Mesodermal cell (in vitro differentiated cells): ENCODE data around the gene BTF3L4. TPM values are rescaled to one million over a fixed set of nuclear protein-coding genes. Genes with fewer than 3 reads are reported as not detected.
A peak's percentile ranks its signal among the peaks of the same experiment; 100 is the strongest.
"Not testable (repeated sequence)": the region's sequence is repeated elsewhere in the genome, so short reads cannot be mapped to it uniquely, and the experiment has no call there.

ENCODE experiments used
- H3K27ac ChIP-seq: 2 replicates; pipeline ENCODE4 v1.7.0; 2013; ENCODE audit warnings: mild to moderate bottlenecking, low read depth, low read length, moderate library complexity; ENCODE audit not compliant: severe bottlenecking
- H3K36me3 ChIP-seq: 2 replicates; pipeline ENCODE4 v1.7.1; 2013; ENCODE audit warnings: mild to moderate bottlenecking, low read length, moderate library complexity; ENCODE audit not compliant: control insufficient read depth, insufficient read depth
- H3K4me1 ChIP-seq: one replicate; pipeline ENCODE4 v1.7.1; 2013; ENCODE audit warnings: mild to moderate bottlenecking, low read length; ENCODE audit not compliant: insufficient read depth, control insufficient read depth, poor library complexity, severe bottlenecking
- H3K4me3 ChIP-seq: 2 replicates; pipeline ENCODE4 v1.7.0; 2013; ENCODE audit warnings: low read length, control low read depth, mild to moderate bottlenecking; ENCODE audit not compliant: insufficient read depth, poor library complexity, severe bottlenecking; ENCODE audit errors: extremely low read depth
- H3K9me3 ChIP-seq: 2 replicates; pipeline ENCODE4 v1.7.1; 2013; ENCODE audit warnings: mild to moderate bottlenecking, low read length, moderate library complexity; ENCODE audit not compliant: control insufficient read depth
- WGBS, 2 experiments: methylation state at CpG; one replicate each; pipeline ENCODE4 v1.1.5; 2013; ENCODE audit warnings: missing lambda C conversion rate in 2 of 2; ENCODE audit not compliant: insufficient coverage in 2 of 2; 5-methylcytosine and 5-hydroxymethylcytosine counted together
- polyA plus RNA-seq, 2 experiments: library from polyadenylated mRNA; stranded (reverse); fragments of 50-300 nt; gene quantifications; one replicate each; pipeline ENCODE4 v1.2.3, GENCODE V29; 2013

BTF3L4 gene
- 79.4 TPM for polyA plus RNA-seq (2013, experiment 1 of 2)
- 86.4 TPM for polyA plus RNA-seq (2013, experiment 2 of 2)

DNA sequence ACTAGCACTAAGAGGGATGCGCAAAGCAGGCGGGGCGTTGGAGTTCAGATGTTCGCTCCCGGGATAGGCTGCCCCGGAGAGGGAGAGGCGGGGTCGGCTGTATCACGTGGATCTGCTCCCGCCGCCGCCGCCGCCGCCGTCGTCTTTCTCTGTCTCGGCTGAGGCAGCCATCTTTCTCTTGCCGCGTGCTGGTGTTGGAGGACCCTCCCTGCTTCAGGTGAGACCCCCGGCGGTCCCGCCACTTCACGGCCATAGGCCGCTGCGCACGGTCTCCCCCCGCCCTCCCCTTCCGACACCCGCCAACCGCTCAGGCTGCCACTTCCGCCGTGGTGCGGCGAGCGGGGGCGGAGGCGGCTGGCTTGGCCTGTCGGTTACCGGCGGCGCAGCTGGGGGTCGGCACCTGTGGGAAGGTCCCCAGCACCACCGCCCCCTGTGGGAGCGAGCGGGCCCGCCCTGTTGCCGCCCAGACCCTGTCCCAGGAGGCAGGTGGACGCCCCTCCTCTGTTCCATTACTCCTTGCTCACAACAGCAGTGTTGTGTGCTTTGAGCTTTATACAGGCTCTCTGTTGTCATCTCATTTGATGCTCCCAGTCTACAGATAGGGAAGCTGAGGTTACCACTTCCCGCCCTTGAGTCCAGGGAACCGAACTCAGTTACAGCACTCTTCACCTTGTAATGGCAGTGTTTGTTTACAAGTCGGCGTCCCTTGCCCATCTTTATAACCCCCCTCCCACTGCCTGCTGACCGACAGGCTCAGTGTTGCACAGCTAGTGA is at the start of gene BTF3L4:
Gene BTF3L4, plus strand, starts transcription at position 133 of the 774 bp plus-strand sequence. CDS start 3,553 bp downstream, outside the sequence.
- no peaks in the 10 kb centered on the region for H3K9me3 ChIP-seq
- peaks cover 7% of the 10 kb centered on the region for H3K4me1 ChIP-seq
- peaks cover 47% of the 10 kb centered on the region for H3K36me3 ChIP-seq
- 0 to 1% methylated on average over 32 to 38 of the region's 54 CpGs for WGBS, 2 experiments
- H3K4me3 ChIP-seq = peak within 1 kb of the TSS; percentile 93
- H3K27ac ChIP-seq = peak within 1 kb of the TSS; percentile 96

GRCh38 chr1:52007215-52008002 is 48.7 kb upstream of the BTF3L4 start:
- Histone ChIP-seq H3K9me3 (no peaks in the 10 kb centered on the region), H3K27ac (no peak overlapping the region), H3K4me1 (peaks cover 18% of the 10 kb centered on the region), H3K36me3 (no peaks in the 10 kb centered on the region), H3K4me3 (no peak overlapping the region)
- WGBS, 2 experiments = 83 to 90% methylated on average over 4 to 5 of the region's 5 CpGs

DNA sequence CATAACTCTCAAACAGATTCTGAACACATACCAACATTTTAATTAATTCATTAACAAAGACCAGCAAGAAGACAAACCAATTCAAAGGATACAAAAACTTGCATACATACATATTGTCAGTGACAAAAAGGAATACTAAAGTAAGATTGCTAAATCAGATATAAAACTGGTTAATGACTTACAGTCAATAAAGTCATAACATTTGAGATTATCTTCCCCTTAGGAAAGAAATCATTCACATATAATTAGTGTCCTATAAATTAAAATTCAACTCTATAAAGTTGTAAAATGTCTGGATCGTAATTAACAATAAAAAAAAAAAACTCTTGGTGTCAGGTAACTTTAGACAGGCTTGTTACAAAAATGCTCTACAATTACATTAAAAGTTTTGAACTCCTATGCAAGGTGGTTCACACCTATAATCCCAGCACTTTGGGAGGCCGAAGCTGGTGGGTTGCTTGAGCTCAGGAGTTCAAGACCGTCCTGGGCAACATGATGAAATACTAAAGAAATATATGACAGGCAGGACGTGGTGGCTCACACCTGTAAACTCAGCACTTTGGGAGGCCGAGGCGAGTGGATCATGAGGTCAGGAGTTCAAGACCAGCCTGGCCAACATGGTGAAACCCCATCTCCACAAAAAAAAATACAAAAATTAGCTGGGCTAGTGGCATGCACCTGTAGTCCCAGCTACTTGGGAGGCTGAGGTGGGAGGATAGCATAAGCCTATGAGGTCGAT is 47.9 kb upstream of the BTF3L4 start:
- Histone ChIP-seq H3K4me1 (peaks cover 18% of the 10 kb centered on the region), H3K9me3 (no peaks in the 10 kb centered on the region), H3K27ac (no peak overlapping the region), H3K4me3 (no peak overlapping the region), H3K36me3 (no peaks in the 10 kb centered on the region)
- WGBS, 2 experiments = 87% methylated on average over 4 of the region's 7 CpGs; no CpG with 5 or more reads in 1 of the 2 experiments

DNA sequence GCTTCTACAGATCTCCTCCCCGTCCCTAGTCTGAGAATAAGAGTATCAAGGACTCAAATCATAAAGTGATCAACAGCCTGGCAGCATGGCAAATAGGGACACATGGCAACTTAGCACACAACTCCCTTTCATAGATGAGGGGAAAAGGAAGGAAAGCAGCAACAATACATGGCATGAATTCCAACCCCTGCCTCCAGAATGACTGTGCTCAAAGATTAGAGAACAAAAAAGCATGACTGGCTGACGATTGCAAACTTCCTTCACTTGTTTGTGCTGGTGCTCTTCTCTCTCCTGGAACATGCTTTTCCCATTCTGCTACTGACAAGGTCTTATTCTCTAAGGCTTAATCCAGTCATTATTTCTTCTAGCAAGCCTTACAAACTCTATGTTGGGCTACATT is 34.0 kb upstream of the BTF3L4 start:
- Histone ChIP-seq H3K9me3 (no peaks in the 10 kb centered on the region), H3K36me3 (peaks cover 66% of the 10 kb centered on the region), H3K4me3 (no peak overlapping the region), H3K27ac (peak overlapping the region; percentile 16), H3K4me1 (no peaks in the 10 kb centered on the region)
- WGBS, 2 experiments = 86 to 87% methylated on average over 1 to 2 of the region's 2 CpGs

- Histone ChIP-seq H3K4me1 (no peaks in the 10 kb centered on the region), H3K4me3 (no peak overlapping the region), H3K36me3 (peaks cover 56% of the 10 kb centered on the region), H3K27ac (no peak overlapping the region), H3K9me3 (no peaks in the 10 kb centered on the region)
- 100% methylated on average over 2 of the region's 2 CpGs for WGBS, 2 experiments
Observed at GRCh38 chr1:52026278-52026677, 29.8 kb upstream of the BTF3L4 start.

DNA sequence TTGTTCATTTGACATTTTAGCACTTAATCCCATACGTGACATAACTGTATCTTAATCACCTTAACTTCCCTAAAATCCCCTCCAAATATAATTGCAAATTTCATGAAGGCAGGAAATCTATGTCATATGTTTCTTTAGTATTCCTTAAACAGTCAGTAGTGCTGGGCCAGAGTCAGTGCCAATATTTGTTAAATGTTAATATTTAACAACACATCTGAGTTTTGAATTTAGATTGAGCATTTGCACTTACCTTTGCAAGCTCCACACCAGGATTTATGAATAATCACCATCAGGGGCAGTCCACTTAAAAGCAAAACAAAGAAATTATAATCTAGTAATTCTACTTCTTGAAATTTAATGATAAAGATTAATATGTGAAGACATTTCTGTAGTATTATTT is 27.8 kb upstream of the BTF3L4 start:
- 100% methylated on average over 1 of the region's 1 CpG for WGBS, 2 experiments
- no peak overlapping the region for H3K4me3 ChIP-seq
- peaks cover 44% of the 10 kb centered on the region for H3K36me3 ChIP-seq

GRCh38 chr1:52028839-52029238 is 27.3 kb upstream of the BTF3L4 start:
- 92% methylated on average over 2 of the region's 5 CpGs; no CpG with 5 or more reads in 1 of the 2 experiments for WGBS, 2 experiments
- peaks cover 39% of the 10 kb centered on the region for H3K36me3 ChIP-seq
- not testable (repeated sequence) for H3K4me3 ChIP-seq, H3K27ac ChIP-seq, H3K4me1 ChIP-seq, H3K9me3 ChIP-seq

More for the DNA sequence above, 27.8 kb upstream of the BTF3L4 start:
- Histone ChIP-seq H3K9me3 (no peaks in the 10 kb centered on the region), H3K4me1 (no peaks in the 10 kb centered on the region), H3K27ac (no peak overlapping the region)

GRCh38 chr1:52032124-52032784 is 23.8 kb upstream of the BTF3L4 start:
- H3K27ac ChIP-seq = no peak overlapping the region
- 47 to 59% methylated on average over 3 to 4 of the region's 5 CpGs for WGBS, 2 experiments

GRCh38 chr1:52032785-52033131 is 23.3 kb upstream of the BTF3L4 start:
- peak overlapping the region; percentile 80 for H3K4me3 ChIP-seq
- H3K4me1 ChIP-seq = no peaks in the 10 kb centered on the region
- H3K9me3 ChIP-seq = no peaks in the 10 kb centered on the region
- WGBS, 2 experiments = 15 to 18% methylated on average over 23 to 24 of the region's 24 CpGs
- H3K36me3 ChIP-seq = peaks cover 23% of the 10 kb centered on the region
- no peak overlapping the region for H3K27ac ChIP-seq

More at GRCh38 chr1:52032124-52032784, 23.8 kb upstream of the BTF3L4 start:
- H3K4me3 ChIP-seq = peak overlapping the region; percentile 80
- no peaks in the 10 kb centered on the region for H3K4me1 ChIP-seq
- H3K9me3 ChIP-seq = no peaks in the 10 kb centered on the region
- H3K36me3 ChIP-seq = peaks cover 22% of the 10 kb centered on the region
